GM18867 (cell line): Measurements from ENCODE around the gene PLA2G2A.
"Not testable (repeated sequence)": the region's sequence is repeated elsewhere in the genome, so short reads cannot be mapped to it uniquely, and the experiment has no call there.

Experiments used
- ATAC-seq: cut with Tn5 transposase; IDR thresholded peaks from one replicate; pipeline ENCODE4 v1.9.1; 2021; ENCODE audit warnings: mild to moderate bottlenecking, moderate library complexity; ENCODE audit not compliant: unreplicated experiment

The PLA2G2A gene

GRCh38 chr1:19934336-19934735 is 45.1 kb downstream of the PLA2G2A start:
- ATAC-seq: no peak

GRCh38 chr1:19932866-19933265 is 46.6 kb downstream of the PLA2G2A start:
- ATAC-seq: no peak

GRCh38 chr1:19927130-19927421 is 52.3 kb downstream of the PLA2G2A start:
- not testable (repeated sequence) for ATAC-seq

GRCh38 chr1:19926296-19927129 is 52.9 kb downstream of the PLA2G2A start:
- no peak for ATAC-seq
